ENCODE measurements around the gene CIAO2B.

CIAO2B gene

GRCh38 chr16:66908762-66909559 is 25.2 kb downstream of the CIAO2B start:
- Histone ChIP-seq H3K9me3 (ENCODE audit: control insufficient read depth in 2 of 2, low read length in 2 of 2) (no peaks in the 10 kb centered on the region), H3K4me1 (ENCODE audit: control insufficient read depth, insufficient read depth, low read length) (peaks cover 24% of the 10 kb centered on the region), H3K27ac (ENCODE audit: low read length) (no peak overlapping the region), H3K4me3 (ENCODE audit: low read length in 2 of 2) (no peak overlapping the region), H3K27me3 (ENCODE audit: control insufficient read depth in 1 of 2, insufficient read depth in 2 of 2, low read length in 2 of 2) (no peaks in the 10 kb centered on the region), H3K36me3 (ENCODE audit: control insufficient read depth in 2 of 2, insufficient read depth in 2 of 2, low read length in 2 of 2) (no peaks in the 10 kb centered on the region), H3K9ac (ENCODE audit: low read length in 2 of 2) (no peak overlapping the region)

- peaks cover 33% of the 10 kb centered on the region for H3K4me1 ChIP-seq (ENCODE audit: control insufficient read depth, insufficient read depth, low read length)
- H3K27ac ChIP-seq (ENCODE audit: low read length), result no peak overlapping the region
- no peaks in the 10 kb centered on the region for H3K36me3 ChIP-seq (ENCODE audit: control insufficient read depth in 2 of 2, insufficient read depth in 2 of 2, low read length in 2 of 2)
Observed at GRCh38 chr16:66908116-66908515, 26.1 kb downstream of the CIAO2B start.

GRCh38 chr16:66906916-66907836 is 27.0 kb downstream of the CIAO2B start:
- Histone ChIP-seq H3K36me3 (ENCODE audit: control insufficient read depth in 2 of 2, insufficient read depth in 2 of 2, low read length in 2 of 2) (no peaks in the 10 kb centered on the region), H3K9ac (ENCODE audit: low read length in 2 of 2) (no peak overlapping the region), H3K27ac (ENCODE audit: low read length) (no peak overlapping the region), H3K4me3 (ENCODE audit: low read length in 2 of 2) (no peak overlapping the region), H3K4me1 (ENCODE audit: control insufficient read depth, insufficient read depth, low read length) (peaks cover 42% of the 10 kb centered on the region), H3K27me3 (ENCODE audit: control insufficient read depth in 1 of 2, insufficient read depth in 2 of 2, low read length in 2 of 2) (no peaks in the 10 kb centered on the region), H3K9me3 (ENCODE audit: control insufficient read depth in 2 of 2, low read length in 2 of 2) (no peaks in the 10 kb centered on the region)

More at GRCh38 chr16:66908116-66908515, 26.1 kb downstream of the CIAO2B start:
- H3K9ac ChIP-seq (ENCODE audit: low read length in 2 of 2), result no peak overlapping the region
- no peaks in the 10 kb centered on the region for H3K27me3 ChIP-seq (ENCODE audit: control insufficient read depth in 1 of 2, insufficient read depth in 2 of 2, low read length in 2 of 2)
- no peaks in the 10 kb centered on the region for H3K9me3 ChIP-seq (ENCODE audit: control insufficient read depth in 2 of 2, low read length in 2 of 2)
- H3K4me3 ChIP-seq (ENCODE audit: low read length in 2 of 2), result no peak overlapping the region

GRCh38 chr16:66905633-66906539 is 28.3 kb downstream of the CIAO2B start:
- Histone ChIP-seq H3K9me3 (ENCODE audit: control insufficient read depth in 2 of 2, low read length in 2 of 2) (no peaks in the 10 kb centered on the region), H3K27ac (ENCODE audit: low read length) (peak overlapping the region; percentile 67), H3K9ac (ENCODE audit: low read length in 2 of 2) (no peak overlapping the region), H3K4me1 (ENCODE audit: control insufficient read depth, insufficient read depth, low read length) (peaks cover 55% of the 10 kb centered on the region), H3K4me3 (ENCODE audit: low read length in 2 of 2) (peak overlapping the region; percentile 27 to 52), H3K27me3 (ENCODE audit: control insufficient read depth in 1 of 2, insufficient read depth in 2 of 2, low read length in 2 of 2) (no peaks in the 10 kb centered on the region), H3K36me3 (ENCODE audit: control insufficient read depth in 2 of 2, insufficient read depth in 2 of 2, low read length in 2 of 2) (no peaks in the 10 kb centered on the region)

GRCh38 chr16:66904846-66905632 is 29.2 kb downstream of the CIAO2B start:
- peak overlapping the region; percentile 27 to 52 for H3K4me3 ChIP-seq (ENCODE audit: low read length in 2 of 2)
- H3K27me3 ChIP-seq (ENCODE audit: control insufficient read depth in 1 of 2, insufficient read depth in 2 of 2, low read length in 2 of 2), result no peaks in the 10 kb centered on the region
- H3K9me3 ChIP-seq (ENCODE audit: control insufficient read depth in 2 of 2, low read length in 2 of 2), result no peaks in the 10 kb centered on the region
- peaks cover 63% of the 10 kb centered on the region for H3K4me1 ChIP-seq (ENCODE audit: control insufficient read depth, insufficient read depth, low read length)
- peak overlapping the region in 1 of 2 donors; percentile 42 for H3K9ac ChIP-seq (ENCODE audit: low read length in 2 of 2)
- peak overlapping the region; percentile 67 for H3K27ac ChIP-seq (ENCODE audit: low read length)
- no peaks in the 10 kb centered on the region for H3K36me3 ChIP-seq (ENCODE audit: control insufficient read depth in 2 of 2, insufficient read depth in 2 of 2, low read length in 2 of 2)

- Histone ChIP-seq H3K27ac (ENCODE audit: low read length) (peak overlapping the region; percentile 67), H3K9me3 (ENCODE audit: control insufficient read depth in 2 of 2, low read length in 2 of 2) (no peaks in the 10 kb centered on the region), H3K36me3 (ENCODE audit: control insufficient read depth in 2 of 2, insufficient read depth in 2 of 2, low read length in 2 of 2) (no peaks in the 10 kb centered on the region), H3K4me3 (ENCODE audit: low read length in 2 of 2) (peak overlapping the region in 1 of 2 donors; percentile 52), H3K27me3 (ENCODE audit: control insufficient read depth in 1 of 2, insufficient read depth in 2 of 2, low read length in 2 of 2) (no peaks in the 10 kb centered on the region), H3K9ac (ENCODE audit: low read length in 2 of 2) (no peak overlapping the region), H3K4me1 (ENCODE audit: control insufficient read depth, insufficient read depth, low read length) (peaks cover 69% of the 10 kb centered on the region)
Observed at GRCh38 chr16:66904428-66904845, 29.8 kb downstream of the CIAO2B start.

- H3K27me3 ChIP-seq (ENCODE audit: control insufficient read depth in 1 of 2, insufficient read depth in 2 of 2, low read length in 2 of 2), result no peaks in the 10 kb centered on the region
- H3K4me1 ChIP-seq (ENCODE audit: control insufficient read depth, insufficient read depth, low read length), result peaks cover 76% of the 10 kb centered on the region
- H3K36me3 ChIP-seq (ENCODE audit: control insufficient read depth in 2 of 2, insufficient read depth in 2 of 2, low read length in 2 of 2), result no peaks in the 10 kb centered on the region
- no peak overlapping the region for H3K4me3 ChIP-seq (ENCODE audit: low read length in 2 of 2)
- no peaks in the 10 kb centered on the region for H3K9me3 ChIP-seq (ENCODE audit: control insufficient read depth in 2 of 2, low read length in 2 of 2)
- peak overlapping the region; percentile 67 for H3K27ac ChIP-seq (ENCODE audit: low read length)
- no peak overlapping the region for H3K9ac ChIP-seq (ENCODE audit: low read length in 2 of 2)
Observed at GRCh38 chr16:66903544-66904427, 30.4 kb downstream of the CIAO2B start.

- Histone ChIP-seq H3K36me3 (ENCODE audit: control insufficient read depth in 2 of 2, insufficient read depth in 2 of 2, low read length in 2 of 2) (no peaks in the 10 kb centered on the region), H3K4me3 (ENCODE audit: low read length in 2 of 2) (no peak overlapping the region), H3K27ac (ENCODE audit: low read length) (peak overlapping the region; percentile 98), H3K27me3 (ENCODE audit: control insufficient read depth in 1 of 2, insufficient read depth in 2 of 2, low read length in 2 of 2) (no peaks in the 10 kb centered on the region), H3K9ac (ENCODE audit: low read length in 2 of 2) (no peak overlapping the region), H3K4me1 (ENCODE audit: control insufficient read depth, insufficient read depth, low read length) (peaks cover 82% of the 10 kb centered on the region), H3K9me3 (ENCODE audit: control insufficient read depth in 2 of 2, low read length in 2 of 2) (no peaks in the 10 kb centered on the region)
Observed at GRCh38 chr16:66902648-66903543, 31.3 kb downstream of the CIAO2B start.

Measured in stomach smooth muscle (tissue), 2 donors.